ENCODE data around the gene IREB2. TPM values are rescaled to one million over a fixed set of nuclear protein-coding genes. Genes with fewer than 3 reads are reported as not detected.

Gene IREB2
- total and polyA plus RNA-seq, 2 experiments from 2014 or later: 23.4 to 34.2 TPM

- no peaks in the 10 kb centered on the region for H3K36me3 ChIP-seq
- DNase-seq (ENCODE audit: low read depth in 1 of 2, low spot score in 1 of 2): peak in 1 of 2 donors; percentile 34
- peaks cover 5% of the 10 kb centered on the region for H3K4me1 ChIP-seq (ENCODE audit: low read depth)
- H3K27ac ChIP-seq: no peak overlapping the region
- no peak overlapping the region for H3K4me3 ChIP-seq
- H3K9me3 ChIP-seq (ENCODE audit: low read depth): no peaks in the 10 kb centered on the region
- TF ChIP-seq CTCF (IDR thresholded peaks at IDR 0.05; ENCODE audit: low read depth, low read length): no peak
- H3K27me3 ChIP-seq: no peaks in the 10 kb centered on the region
Observed at GRCh38 chr15:78394981-78395616, 42.9 kb upstream of the IREB2 start.

- DNase-seq (ENCODE audit: low read depth in 1 of 2, low spot score in 1 of 2): no peak
- TF ChIP-seq CTCF (IDR thresholded peaks at IDR 0.05; ENCODE audit: low read depth, low read length): no peak
Observed at GRCh38 chr15:78396186-78396814, 41.7 kb upstream of the IREB2 start.

GRCh38 chr15:78396976-78397375 is 41.0 kb upstream of the IREB2 start:
- Histone ChIP-seq H3K9me3 (ENCODE audit: low read depth) (no peaks in the 10 kb centered on the region), H3K36me3 (no peaks in the 10 kb centered on the region), H3K4me1 (ENCODE audit: low read depth) (peaks cover 5% of the 10 kb centered on the region), H3K27me3 (no peaks in the 10 kb centered on the region), H3K27ac (no peak overlapping the region), H3K4me3 (no peak overlapping the region)
- peak in 1 of 2 donors; percentile 63 for DNase-seq (ENCODE audit: low read depth in 1 of 2, low spot score in 1 of 2)
- TF ChIP-seq CTCF (IDR thresholded peaks at IDR 0.05; ENCODE audit: low read depth, low read length): peak; percentile 28

More at GRCh38 chr15:78396186-78396814, 41.7 kb upstream of the IREB2 start:
- Histone ChIP-seq H3K27ac (no peak overlapping the region), H3K27me3 (no peaks in the 10 kb centered on the region), H3K4me3 (no peak overlapping the region), H3K36me3 (no peaks in the 10 kb centered on the region), H3K4me1 (ENCODE audit: low read depth) (peaks cover 5% of the 10 kb centered on the region), H3K9me3 (ENCODE audit: low read depth) (no peaks in the 10 kb centered on the region)

- H3K4me1 ChIP-seq (ENCODE audit: low read depth): peaks cover 5% of the 10 kb centered on the region
- no peaks in the 10 kb centered on the region for H3K36me3 ChIP-seq
- H3K27me3 ChIP-seq: no peaks in the 10 kb centered on the region
- DNase-seq (ENCODE audit: low read depth in 1 of 2, low spot score in 1 of 2): no peak
- H3K27ac ChIP-seq: no peak overlapping the region
- no peak for TF ChIP-seq CTCF (IDR thresholded peaks at IDR 0.05; ENCODE audit: low read depth, low read length)
- no peak overlapping the region for H3K4me3 ChIP-seq
- no peaks in the 10 kb centered on the region for H3K9me3 ChIP-seq (ENCODE audit: low read depth)
Observed at GRCh38 chr15:78397382-78397781, 40.6 kb upstream of the IREB2 start.

- Histone ChIP-seq H3K36me3 (no peaks in the 10 kb centered on the region), H3K27ac (no peak overlapping the region), H3K27me3 (no peaks in the 10 kb centered on the region), H3K4me1 (ENCODE audit: low read depth) (peaks cover 5% of the 10 kb centered on the region), H3K9me3 (ENCODE audit: low read depth) (no peaks in the 10 kb centered on the region), H3K4me3 (no peak overlapping the region)
- DNase-seq (ENCODE audit: low read depth in 1 of 2, low spot score in 1 of 2): no peak
- no peak for TF ChIP-seq CTCF (IDR thresholded peaks at IDR 0.05; ENCODE audit: low read depth, low read length)
Observed at GRCh38 chr15:78398076-78398825, 39.8 kb upstream of the IREB2 start.
